Stimulated activated CD4-positive, alpha-beta T cell treated with anti-CD3 and anti-CD28 coated beads, TNF-alpha, amount 100 ng/mL, for 1 hour (primary cell): ENCODE measurements around the gene GRIK1.

Source experiments
- DNase-seq, 3 donors: peaks; one replicate each; pipeline ENCODE4 v3.0.0-alpha.2; 2020; ENCODE audit warnings: low read depth in 3 of 3, low spot score in 1 of 3

Gene GRIK1

DNA sequence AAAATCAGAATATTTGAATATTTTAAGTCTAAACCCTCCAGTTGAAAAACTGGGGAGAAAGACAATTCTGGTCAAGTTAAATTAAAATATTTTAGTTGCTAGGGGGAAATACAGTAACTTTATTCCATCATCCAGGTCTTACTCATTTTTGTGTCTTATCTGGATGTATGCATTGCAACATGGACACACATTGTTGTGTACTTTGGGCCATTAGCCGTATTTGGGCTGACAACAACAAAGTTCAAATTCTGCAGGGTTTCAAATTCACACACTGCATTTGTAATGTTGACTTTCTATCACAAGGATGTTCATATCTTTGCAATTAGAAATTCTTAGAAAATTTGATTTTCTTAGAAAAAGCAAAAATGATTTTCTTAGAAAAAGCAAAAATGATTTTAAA is 391.8 kb downstream of the GRIK1 start:
- DNase-seq, result no peak

- DNase-seq, result no peak
Observed at GRCh38 chr21:29546071-29546470, 393.7 kb downstream of the GRIK1 start.

DNA sequence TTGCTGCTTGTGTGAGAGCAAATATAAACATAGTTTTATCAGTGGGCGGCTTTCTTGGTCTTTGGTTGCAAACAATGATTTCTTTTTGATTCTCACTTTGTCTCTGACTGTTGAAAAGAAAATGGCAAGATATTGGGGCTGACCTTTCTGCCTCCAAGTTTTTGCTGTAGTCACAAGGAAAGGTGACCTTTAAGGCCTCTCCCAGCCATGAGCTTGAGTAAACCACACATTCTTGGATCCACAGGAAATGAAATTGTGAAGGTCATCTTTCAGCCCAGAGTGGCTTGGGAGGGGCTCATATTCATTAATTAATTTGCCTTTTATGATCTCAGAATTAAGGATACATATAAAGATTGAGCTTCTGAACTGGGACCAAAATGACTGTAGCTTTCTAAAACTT is 399.5 kb downstream of the GRIK1 start:
- no peak for DNase-seq

DNA sequence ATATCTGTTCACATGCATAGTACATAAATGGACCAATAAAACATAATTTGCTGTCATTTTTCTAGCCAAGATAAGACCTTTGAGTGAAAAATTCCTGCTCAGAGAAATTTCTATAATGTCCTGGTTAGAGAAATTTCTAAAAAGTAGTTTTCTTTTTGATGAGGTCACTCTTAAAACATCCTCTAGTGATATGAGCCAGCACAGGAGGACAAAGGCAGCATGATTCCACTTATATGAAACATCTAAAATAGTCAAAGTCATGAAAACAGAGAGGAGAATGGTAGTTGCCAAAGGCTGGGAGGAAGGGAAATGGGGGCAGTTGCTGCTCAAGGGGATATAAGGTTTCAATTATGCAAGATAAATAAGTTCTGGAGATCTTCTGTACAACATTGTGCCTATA is 401.7 kb downstream of the GRIK1 start:
- DNase-seq, result no peak

GRCh38 chr21:29534448-29534847 is 405.3 kb downstream of the GRIK1 start:
- DNase-seq, result no peak

DNA sequence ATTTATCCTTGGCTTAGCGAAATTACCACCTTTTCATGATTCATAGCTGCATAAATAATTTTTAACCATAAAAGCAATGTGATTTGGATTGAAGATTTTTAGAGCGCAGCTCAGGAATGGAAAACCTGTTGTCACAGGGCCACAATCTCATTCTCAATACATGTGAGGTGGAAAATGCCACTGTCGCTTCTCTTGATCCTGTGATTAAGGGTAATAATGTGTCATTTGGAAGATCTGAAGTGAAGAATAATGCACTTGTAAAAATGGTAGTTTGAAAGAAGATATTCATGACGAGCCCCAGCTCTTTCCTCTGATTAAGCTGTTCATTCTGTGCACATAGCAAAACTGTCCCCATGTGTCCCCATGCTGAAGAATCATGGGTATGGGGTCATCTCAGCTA is 410.7 kb downstream of the GRIK1 start:
- no peak for DNase-seq

DNA sequence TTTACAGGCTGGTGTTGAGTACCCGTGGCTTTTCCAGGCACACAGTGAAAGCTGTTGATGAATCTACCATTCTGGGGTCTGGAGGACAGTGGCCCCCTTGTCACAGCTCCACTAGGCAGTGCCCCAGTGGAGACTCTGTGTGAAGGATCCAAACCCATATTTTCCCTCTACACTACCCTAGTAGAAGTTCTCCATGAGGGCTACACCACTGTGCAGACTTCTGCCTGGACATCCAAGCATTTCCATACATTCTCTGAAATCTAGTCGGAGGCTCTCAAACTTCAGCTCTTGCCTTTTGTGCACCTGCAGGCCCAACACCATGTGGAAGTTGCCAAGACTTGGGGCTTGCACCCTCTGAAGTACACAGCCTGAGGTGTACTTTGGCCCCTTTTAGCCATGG is 413.3 kb downstream of the GRIK1 start:
- no peak for DNase-seq

GRCh38 chr21:29524055-29524454 is 415.7 kb downstream of the GRIK1 start:
- DNase-seq, result no peak

DNA sequence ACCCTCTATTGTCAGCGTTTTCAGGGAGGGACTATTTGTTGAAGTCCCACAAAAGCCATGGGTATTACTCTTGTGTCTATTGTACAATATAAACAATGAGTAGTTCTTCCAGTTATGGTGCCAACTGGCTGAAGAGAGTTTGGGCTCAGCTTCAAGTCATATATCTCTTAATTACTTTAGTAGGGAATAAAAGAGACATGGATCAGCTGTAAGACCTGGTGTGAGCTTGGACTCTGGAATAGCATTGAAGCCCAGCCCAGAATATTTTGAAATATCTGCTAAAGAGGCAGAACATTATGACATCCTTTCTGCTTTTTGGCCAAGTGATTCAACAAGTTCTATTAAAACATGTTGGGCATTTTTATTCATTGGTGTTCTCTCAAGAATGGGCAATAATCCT is 416.1 kb downstream of the GRIK1 start:
- DNase-seq, result no peak

DNA sequence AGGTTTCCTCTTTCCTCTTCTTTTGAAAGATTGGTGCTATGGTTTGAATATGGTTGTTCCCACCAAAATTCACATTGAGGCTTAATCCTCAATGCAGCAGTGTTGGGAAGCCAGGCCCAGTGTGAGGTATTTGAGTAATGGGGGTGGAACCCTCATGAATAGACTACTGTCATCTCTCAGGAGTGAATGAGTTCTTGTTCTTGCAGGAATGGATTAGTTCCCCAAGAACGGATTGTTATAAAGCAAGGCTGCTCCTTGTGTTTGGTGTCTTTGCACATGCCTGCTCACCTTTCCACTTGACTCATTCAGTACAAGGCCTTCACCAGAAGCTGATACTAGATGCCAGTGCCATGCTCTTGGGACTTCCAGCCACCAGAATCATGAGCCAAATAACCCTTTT is 417.9 kb downstream of the GRIK1 start:
- DNase-seq, result no peak

DNA sequence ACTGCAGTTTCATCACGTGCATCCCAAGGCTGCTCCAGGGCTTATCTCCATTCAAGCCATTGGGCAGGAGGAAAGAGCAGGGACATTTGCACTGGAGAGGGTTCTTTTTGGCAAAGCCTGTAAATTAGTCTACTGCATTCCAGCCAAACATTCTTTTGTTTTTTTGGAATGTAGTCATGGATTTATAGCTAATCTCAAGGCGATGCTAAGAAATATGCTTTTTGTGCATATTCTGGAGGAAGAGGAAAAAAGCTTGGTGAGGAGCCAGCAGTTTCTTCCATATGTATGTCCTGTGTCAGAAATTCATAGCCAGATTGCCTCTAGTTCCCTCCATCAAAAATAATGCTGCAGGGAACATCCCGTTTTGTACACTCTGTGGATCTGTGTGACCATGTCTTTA is 419.6 kb downstream of the GRIK1 start:
- DNase-seq, result no peak

GRCh38 chr21:29514652-29515247 is 425.0 kb downstream of the GRIK1 start:
- DNase-seq, result no peak

DNA sequence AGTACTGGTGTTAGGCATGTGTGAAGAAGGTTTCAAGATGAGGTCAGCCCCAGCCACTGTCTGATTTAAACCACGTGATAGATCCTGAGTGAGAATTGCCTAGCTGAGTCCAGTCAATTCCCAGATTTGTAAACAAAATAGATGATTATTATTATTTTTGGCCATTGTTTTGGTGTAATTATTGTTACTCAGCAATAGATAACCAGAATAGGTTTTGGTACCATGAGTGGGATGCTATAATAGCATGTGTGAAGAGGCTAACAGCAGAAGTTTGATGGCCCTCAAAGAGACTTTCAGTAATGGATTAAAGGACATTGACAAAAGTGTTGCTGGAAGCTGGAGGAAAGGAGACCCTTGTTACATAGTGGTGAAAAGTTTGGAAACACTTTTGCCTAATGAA is 426.3 kb downstream of the GRIK1 start:
- DNase-seq, result no peak

DNA sequence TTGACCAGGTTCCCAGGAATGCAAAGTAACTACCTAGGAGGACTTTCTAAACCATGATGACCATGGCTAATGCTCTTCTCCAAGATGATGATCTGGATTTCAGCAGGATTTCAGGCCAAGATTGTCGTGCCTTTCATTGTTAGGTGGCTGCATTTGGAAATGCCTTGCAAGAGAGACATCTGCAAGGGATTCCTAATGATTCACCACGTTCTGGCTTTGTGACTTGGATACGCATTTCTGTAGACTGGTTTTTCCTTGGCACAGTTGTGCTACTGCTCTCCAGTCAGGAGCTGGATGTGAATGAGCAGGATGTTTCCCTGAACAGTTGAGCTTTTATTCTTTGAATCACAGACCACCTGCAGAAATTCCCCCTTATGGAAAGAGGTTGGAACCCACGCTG is 428.7 kb downstream of the GRIK1 start:
- no peak for DNase-seq

DNA sequence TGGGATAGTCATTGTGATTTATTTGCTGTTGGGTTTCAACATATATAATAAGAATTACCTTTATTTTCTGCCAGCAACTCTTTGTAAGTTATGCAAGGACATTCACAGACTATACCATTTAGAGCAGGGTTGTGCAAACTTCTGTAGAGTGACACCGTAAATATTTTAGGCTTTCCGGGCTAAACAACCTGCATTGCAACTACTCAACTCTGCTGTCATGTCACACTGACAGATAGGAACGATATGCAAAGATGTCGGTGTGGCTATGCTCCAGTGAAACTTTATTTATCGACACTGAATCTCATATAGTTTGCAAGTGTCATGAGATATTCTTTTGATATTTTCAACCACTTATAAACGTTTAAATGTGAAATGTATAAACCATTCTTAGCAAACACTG is 430.7 kb downstream of the GRIK1 start:
- no peak for DNase-seq

DNA sequence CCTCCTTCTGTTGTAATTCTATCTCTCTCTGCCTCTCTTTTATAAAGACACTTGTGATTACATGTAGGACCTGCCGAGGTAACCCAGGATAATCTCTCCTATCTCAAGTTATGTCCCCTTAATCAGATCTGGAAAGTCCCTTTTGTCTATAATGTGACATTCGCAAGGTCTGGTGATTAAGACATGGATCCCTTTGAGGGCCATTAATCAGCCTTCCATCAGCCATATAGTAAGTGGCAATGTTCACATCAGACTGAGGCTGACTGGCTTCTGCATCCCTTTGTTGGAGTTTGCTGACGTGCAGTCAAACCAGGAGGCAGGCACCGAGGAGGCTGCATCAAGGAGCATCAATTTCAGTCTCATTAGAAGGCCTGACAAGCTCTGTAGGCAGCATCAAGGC is 431.5 kb downstream of the GRIK1 start:
- no peak for DNase-seq

DNA sequence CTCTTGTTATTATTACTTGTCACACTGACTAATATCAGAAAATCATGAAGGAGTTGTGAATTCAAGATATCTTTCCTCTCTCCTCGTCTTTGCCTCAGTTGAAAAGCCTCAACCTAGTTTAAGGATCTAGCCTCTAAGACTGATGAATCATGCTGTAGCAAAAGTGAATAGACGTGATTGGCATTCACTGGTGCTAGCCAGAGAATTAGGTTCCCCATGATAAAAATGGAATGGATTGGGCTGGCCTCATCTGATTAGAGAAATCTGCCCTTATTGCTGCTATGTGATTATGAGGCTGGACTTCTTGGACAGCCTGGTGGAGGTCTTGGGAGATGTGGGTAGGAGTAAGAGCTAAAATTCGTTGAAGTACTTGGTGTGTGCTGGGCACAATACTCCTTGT is 432.8 kb downstream of the GRIK1 start:
- no peak for DNase-seq

GRCh38 chr21:29506214-29506613 is 433.6 kb downstream of the GRIK1 start:
- no peak for DNase-seq

DNA sequence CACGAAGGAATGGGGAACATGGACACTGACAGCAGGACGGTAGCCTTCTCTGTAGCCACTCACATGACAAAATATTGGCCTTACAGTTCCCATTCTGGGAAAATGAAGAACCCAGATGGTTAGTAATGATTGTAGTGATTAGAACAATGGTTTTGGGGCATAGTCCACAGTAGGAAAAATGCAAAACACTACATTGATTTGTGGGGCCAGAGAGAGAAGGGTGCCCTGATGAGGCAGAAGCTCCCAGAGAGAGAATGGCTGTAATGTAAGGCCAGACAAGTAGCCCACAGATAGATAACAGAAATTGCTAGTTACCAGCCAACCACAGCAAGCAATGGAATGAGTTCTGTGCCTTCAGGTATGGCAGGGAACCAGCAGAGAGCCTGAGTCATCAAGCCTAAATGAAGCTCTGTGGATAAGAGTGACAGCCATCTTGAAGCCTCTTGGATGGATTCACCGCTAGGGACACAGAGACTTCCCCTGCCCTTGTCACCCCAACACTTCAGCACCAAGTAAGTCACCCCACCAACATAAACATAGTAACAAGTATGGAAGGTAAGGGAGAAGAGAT is 435.0 kb downstream of the GRIK1 start:
- DNase-seq, result no peak

- DNase-seq, result no peak
Observed at GRCh38 chr21:29501451-29501850, 438.3 kb downstream of the GRIK1 start.

GRCh38 chr21:29499734-29500343 is 440.0 kb downstream of the GRIK1 start:
- DNase-seq, result no peak

DNA sequence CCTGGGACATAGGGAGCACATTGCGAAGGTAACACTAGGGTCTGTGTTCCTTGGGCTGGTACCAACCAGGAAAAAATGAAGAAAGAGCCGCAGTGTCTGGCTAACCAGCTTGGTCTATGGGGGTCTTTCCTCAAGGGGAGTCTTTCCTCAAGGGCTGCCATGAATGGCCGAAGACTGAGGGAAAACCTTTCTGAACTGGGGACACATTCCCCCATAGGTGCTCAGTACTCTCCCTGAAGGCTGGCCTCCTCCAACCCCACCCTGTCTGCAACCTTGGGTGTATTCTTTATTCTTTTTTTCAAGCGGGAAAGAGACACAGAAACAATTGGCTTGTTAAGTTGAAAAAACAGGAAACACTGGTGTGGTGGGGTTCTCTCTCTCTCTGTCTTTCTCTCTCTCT is 440.6 kb downstream of the GRIK1 start:
- no peak for DNase-seq

DNA sequence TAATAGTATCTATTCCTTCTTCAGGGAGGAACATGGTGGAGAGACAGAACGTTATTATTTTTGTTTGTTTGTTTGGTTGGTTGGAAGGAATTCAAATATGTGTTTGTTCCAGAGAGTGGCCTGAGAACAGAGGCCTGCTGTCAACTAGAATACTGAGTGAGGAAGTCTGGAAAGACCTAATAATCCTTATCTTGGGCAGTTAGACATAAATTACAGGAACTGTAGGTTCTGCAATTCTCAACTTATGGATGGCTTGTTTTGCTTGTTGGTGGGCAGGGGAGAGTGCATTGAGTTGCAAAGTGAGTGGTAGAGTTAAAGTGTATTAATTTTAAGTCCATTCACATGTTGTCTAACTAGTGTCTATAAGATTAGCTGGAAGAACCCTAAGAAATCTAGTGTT is 443.5 kb downstream of the GRIK1 start:
- DNase-seq, result no peak
